Right ventricle myocardium superior (tissue), 1 donor: ENCODE data around the gene RHOF. TPM values are rescaled to one million over a fixed set of nuclear protein-coding genes. Genes with fewer than 3 reads are reported as not detected.

Experiments
- ATAC-seq: fragments of 200-7000 bp; cut with Tn5 transposase; one replicate; pipeline ENCODE4 v1.9.1; 2020; ENCODE audit warnings: mild to moderate bottlenecking; ENCODE audit not compliant: poor library complexity
- DNase-seq: peaks from one replicate; pipeline ENCODE4 v3.0.0-alpha.2; 2020
- intact Hi-C: fragments of 100-400 bp; cut with DNase I; formaldehyde crosslinking; loops from one replicate; pipeline ENCODE4 v1.11.2; 2022
- total RNA-seq: library from RNA; stranded (reverse); fragmentation: NEBNext Ultra II Directional; extraction: Animal tissue kit (Norgen Biotek cat#: 25700); gene quantifications from one replicate; pipeline ENCODE4 v1.2.1, GENCODE V29; 2021
- donor health status: DM: no; HTN: yes; CAD: no; lungs with severe emphysema.

Gene RHOF
- total RNA-seq, 1 donor from 2014 or later, result 41.8 TPM

DNA sequence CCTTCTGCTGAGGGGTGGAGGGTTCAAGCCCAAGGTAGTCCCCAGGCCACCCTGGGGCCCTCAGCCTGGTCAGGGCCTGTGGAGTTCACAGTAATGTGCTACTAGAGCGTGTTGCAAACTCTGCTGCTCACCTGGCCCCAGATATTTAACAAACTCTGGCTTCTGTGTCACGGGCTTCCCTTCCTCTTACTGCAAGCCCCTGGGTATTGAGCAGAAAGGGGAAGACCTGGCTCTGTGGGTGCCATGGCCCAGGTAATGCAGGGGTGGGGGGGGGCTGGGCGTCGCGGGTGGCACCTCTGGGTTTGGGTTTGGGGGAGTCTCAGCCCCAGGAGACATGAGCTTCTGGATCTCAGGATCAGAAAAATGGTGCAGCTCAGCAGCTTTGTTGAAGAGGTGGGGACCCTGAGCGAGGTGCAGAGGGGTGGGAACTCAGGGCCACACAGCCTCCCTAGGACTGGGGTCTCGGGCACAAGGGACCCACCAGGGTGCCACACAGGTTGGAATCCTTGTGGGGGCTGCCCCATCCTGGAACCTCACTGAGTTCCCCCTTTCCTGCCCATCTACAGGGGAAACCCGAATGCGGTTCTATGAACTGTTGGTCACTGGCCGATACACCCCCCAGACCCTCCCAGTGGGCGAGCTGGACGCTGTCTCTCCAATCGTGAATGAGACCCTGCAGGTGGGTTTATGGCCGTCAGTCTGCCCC lies 14.3 kb upstream of the RHOF start:
- ATAC-seq (no peak), DNase-seq (no peak)
- intact Hi-C loops, result no loop called here

DNA sequence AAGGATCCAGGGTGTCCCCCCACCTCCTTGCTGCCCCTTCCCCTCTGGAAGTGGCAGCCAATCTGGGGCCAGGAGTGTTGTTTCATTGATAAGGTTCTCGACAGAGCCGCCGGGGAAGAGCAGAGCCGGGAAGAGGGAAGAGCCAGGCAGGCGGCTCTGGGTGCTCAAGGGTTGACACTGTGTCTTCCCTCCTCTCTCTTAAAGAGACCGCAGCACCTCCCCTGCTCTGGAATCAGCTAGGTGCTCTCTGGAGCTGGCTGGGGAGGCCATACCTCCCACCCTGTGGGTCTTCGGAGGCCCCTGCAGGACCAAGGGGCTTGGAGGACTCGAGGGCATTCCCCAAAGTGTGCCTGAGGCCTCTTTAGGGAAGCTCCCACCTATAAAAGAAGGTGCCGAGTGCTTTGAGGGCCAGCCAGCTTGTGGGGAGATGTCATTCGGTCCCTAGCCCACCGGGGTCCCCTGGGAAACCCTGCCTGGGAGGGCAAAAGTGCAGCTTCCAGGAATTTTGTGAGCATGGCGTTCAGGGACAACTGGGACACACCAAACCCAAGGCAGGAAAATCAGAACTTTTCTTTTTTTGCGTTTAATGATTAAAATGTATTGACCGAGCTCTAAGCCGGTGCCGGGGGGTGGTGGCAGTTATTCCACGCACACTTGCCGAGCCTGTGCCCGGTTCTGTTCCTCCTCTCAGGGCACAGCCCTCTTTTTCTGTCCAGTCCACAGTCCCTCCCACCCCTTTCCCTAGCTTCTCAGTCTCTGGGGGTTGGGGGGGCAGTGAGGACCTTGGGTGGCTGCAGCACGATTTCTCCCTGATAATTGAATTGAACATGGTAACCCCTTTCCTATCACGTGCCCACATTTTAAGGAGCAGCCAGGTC lies 13.3 kb upstream of the RHOF start:
- ATAC-seq (no peak), DNase-seq (no peak)
- intact Hi-C loops, result no loop called here

DNA sequence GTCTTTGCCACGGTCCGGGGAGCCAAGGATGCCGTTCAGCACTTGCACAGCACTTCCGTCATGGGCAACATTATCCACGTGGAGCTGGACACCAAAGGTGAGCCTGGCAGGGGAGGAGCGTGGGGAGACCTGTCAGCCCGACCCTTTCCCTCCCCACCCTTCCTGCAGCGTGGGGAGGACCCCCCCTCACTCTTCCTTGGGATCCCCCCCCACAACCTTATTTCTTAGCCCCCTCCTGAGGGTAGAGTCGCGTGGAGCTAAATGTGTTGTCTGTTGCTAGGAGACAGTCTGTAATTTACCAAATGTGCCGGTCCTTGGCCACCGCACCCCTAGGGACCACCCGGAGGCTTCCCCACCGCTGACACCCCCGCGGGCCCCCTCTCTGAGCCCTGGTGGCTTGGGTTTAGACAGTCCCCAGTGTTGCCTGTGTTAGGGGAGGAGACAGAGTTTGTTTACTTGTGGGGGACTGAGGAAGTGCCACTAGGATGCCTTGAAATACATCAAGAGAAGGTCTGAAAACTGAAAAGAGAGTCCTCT lies 12.6 kb upstream of the RHOF start:
- intact Hi-C loops, result no loop called here
- ATAC-seq (no peak), DNase-seq (no peak)

DNA sequence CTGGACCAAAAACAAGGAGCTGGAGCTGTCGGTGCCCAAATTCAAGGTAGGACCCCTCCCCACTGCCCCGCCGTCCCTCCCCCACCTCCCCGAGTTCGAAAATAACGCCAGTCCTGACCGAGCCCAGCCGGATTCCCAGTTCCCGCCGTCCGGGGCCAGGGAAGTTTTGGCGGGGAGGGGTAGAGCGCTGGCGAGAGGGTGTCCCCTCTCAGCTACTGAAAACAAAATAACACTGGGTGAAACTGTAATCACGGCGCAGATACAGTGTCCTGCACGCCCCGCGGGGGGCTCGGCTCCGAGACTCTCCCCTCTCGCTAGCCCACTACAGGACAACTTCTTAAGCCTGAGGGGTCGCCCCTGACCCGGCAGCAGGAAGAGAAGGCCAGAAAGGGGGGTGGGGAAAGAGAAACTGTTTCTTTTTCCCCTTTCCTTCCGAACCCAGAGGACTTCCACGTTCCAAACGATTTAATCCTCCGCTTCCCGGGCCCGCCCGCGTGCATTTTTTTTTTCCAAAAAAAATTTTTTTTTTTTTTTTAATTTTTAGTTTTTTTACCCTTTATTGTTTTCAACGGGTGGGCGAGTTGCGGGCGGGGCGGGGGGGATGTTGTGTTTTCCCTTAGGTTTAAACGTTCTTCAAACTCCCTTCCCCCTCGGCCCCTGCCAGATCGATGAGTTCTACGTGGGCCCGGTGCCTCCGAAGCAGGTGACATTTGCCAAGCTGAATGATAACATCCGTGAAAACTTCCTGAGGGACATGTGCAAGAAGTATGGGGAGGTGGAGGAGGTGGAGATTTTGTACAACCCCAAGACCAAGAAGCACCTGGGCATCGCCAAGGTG lies 11.9 kb upstream of the RHOF start:
- DNase-seq (no peak), ATAC-seq (no peak)
- intact Hi-C loops, result no loop called here

GRCh38 chr12:121804417-121805111 lies 11.1 kb upstream of the RHOF start:
- DNase-seq (no peak), ATAC-seq (no peak)
- intact Hi-C loops, result no loop called here

- ATAC-seq (peak; percentile 29), DNase-seq (peak; percentile 80)
- intact Hi-C loops, result no loop called here
Measured at GRCh38 chr12:121803861-121804416, 10.5 kb upstream of the RHOF start, which contains the start of gene SETD1B. Gene SETD1B, plus strand, starts transcription at chr12:121804009. Its CDS starts 729 bp downstream, at chr12:121804738.

DNA sequence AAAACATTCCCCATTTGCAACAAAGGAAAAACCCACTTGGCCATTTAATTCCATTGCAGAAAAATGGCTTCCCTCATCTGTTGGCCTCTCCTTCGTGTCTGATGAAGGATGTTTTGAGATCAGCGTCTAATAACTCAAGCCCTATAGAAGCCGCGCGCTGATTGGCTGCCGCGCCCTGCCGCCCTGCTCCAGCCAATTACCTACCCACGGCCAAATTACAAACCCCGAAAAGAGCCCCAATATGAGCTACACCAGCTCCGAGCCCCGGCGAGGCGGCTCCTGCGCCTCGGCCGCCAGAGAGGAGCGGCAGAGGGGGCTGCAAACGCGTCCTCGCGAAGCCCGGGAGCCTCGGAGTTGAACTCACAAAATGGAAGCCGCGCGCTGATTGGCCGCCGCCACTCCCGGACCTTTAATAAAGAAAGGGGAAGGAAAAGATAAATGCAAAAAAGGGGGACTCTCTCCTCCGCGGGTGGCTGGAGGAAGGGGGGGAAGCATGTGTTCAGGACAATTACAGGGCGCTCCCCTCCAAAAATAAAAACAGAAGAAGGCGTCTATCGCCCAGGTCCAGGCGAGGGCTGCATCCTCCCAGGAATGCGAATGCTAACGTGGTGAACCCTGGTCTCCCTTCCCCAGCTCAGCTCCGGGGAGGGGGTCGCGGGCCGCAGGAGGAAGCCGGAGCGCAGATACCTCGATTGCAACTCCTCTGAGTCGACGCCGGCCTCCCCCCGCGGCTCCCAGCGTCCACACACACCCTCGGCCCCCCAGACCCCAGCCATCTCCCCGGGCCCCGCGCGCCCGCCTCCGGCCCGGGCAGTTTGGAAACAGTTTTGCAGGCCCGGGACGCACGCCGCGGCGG lies 9.6 kb upstream of the RHOF start:
- intact Hi-C loops, result no loop called here
- DNase-seq (peak; percentile 94), ATAC-seq (peak; percentile 53)

GRCh38 chr12:121802485-121802842 lies 9.0 kb upstream of the RHOF start:
- ATAC-seq, result no peak
- DNase-seq, result no peak
- intact Hi-C loops, result no loop called here

- intact Hi-C loops, result no loop called here
Measured at GRCh38 chr12:121801595-121802484, 8.4 kb upstream of the RHOF start.

GRCh38 chr12:121800694-121801594 lies 7.5 kb upstream of the RHOF start:
- peak; percentile 93 for DNase-seq
- no peak for ATAC-seq
- intact Hi-C loops, result no loop called here

More at GRCh38 chr12:121801595-121802484, 8.4 kb upstream of the RHOF start:
- DNase-seq, result no peak
- no peak for ATAC-seq

DNA sequence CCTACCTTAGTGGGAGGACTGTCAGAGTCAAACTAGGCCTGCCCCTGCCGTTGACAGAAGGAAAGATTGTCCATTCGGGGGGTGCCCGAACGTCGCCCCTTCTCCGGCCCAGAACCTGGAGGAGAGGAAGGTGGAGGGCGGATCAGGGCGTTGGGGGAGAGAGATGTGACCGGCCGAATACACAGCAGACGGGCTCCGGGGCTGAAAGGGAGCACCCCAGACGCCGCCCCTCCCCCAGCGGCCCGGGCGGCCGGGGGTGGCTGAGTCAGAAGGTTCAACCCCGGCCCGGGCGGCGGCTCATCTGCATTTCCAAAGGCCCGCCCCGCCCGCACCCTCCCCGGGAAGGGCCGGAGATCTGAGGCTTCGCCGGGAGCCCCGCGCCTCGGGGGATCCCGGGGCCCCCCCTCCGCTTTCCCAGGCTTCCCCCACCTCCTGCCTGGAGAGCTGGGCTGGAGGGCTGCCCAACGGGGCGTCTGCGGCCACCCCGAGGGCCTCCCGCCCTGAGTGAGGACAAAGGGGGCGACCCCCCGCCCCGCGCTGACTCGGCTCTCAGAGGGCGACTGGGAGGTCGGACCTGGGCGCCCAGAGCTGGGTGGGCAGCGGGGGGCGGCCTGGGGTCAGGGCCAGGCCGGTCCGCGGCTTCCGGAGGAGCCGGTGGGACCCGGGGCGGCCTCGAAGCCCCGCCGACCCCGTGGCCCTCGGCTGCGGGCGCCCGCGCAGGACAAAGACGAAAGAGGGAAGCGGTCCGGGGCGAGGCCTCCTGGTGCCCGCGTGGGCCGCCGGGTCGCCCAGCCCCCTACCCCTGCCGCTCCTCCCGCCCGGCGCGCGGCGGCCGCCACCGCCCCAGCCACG lies 6.6 kb upstream of the RHOF start:
- DNase-seq, result peak; percentile 95

DNA sequence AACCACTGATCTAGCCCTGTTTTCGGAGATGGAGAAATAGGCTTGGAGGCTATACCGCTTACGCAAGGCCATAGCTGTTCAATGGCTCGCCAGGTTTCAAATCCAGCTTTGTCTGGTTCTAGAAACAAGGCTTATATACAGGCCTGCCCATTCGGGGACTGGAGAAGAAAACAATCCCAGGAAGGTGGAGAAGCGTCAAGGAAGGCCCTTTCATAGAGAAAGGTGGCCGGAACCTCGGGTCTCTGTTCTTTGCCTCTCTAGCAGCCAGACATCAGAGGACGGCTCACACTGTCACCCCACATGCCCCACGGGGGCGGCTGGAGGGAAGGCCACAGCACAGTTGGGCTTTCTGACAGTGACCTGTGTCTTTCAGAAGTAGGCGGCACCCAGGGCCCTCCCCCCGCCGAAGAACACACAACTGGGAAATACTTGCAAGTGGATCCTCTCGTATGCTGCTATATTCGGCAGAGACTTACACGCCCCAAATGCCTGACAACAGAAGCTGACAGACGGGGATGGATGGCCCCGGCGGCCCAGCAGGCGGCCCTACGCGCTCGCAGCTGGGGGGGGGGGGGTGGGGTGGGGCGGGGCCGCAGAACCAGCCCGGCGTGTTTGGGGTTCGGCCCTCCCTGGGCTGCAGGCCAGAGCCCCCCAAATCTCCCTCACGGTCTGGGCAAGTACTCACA lies 5.8 kb upstream of the RHOF start:
- ATAC-seq, result peak; percentile 14
- intact Hi-C loops, result loop anchor here (5.0 kb wide), 1 partner anchor 88 kb away; the partner anchor contains the start of gene PSMD9
- DNase-seq, result peak; percentile 85

More for the DNA sequence above, 6.6 kb upstream of the RHOF start:
- peak; percentile 54 for ATAC-seq
- intact Hi-C loops, result loop anchor here (5.0 kb wide), 1 partner anchor 87 kb away; the partner anchor contains the start of gene PSMD9

GRCh38 chr12:121798787-121799155 lies 5.3 kb upstream of the RHOF start:
- DNase-seq, result no peak
- intact Hi-C loops, result loop anchor here (5.0 kb wide), 1 partner anchor 89 kb away; the partner anchor contains the start of gene PSMD9

More at GRCh38 chr12:121798787-121799155, 5.3 kb upstream of the RHOF start:
- no peak for ATAC-seq
